Measurements from ENCODE around the gene GALNS.

DNA sequence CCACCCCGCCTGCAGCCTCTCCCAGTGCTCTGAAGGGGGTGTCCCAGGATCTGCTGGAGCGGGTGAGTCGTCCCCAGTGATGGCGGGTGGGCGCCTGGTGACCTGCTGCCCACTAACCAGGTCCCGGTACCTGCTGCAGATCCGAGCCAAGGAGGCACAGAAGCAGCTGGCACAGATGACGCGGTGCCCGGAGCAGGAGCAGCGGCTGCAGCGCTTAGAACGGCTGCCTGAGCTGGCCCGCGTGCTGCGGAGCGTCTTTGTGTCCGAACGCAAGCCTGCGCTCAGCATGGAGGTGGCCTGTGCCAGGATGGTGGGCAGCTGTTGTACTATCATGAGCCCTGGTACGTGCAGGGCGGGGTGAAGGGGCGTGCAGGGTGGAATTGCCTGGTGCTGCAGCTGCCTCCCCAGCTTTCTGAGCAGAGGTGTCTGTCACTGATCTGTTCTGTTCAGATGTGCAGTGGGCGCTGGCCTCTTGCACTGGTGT is 49.6 kb downstream of the GALNS start:
- TF ChIP-seq, protein P1, sequence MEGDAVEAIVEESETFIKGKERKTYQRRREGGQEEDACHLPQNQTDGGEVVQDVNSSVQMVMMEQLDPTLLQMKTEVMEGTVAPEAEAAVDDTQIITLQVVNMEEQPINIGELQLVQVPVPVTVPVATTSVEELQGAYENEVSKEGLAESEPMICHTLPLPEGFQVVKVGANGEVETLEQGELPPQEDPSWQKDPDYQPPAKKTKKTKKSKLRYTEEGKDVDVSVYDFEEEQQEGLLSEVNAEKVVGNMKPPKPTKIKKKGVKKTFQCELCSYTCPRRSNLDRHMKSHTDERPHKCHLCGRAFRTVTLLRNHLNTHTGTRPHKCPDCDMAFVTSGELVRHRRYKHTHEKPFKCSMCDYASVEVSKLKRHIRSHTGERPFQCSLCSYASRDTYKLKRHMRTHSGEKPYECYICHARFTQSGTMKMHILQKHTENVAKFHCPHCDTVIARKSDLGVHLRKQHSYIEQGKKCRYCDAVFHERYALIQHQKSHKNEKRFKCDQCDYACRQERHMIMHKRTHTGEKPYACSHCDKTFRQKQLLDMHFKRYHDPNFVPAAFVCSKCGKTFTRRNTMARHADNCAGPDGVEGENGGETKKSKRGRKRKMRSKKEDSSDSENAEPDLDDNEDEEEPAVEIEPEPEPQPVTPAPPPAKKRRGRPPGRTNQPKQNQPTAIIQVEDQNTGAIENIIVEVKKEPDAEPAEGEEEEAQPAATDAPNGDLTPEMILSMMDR (IDR thresholded peaks at IDR 0.05) = no peak
- no peak for TF ChIP-seq POLR2A (IDR thresholded peaks at IDR 0.05)
